Hepatocyte (in vitro differentiated cells): ENCODE results near the gene AVPR2.

Experiments
- CTCF ChIP-seq: fragments of 200-600 bp; sonication (generic); IDR thresholded peaks from 2 replicates; pipeline ENCODE4 v1.5.1; 2016; ENCODE audit warnings: antibody characterized with exemption, mild to moderate bottlenecking; ENCODE audit not compliant: poor library complexity
- EZH2 ChIP-seq: fragments of 200-600 bp; sonication (generic); IDR thresholded peaks from 2 replicates; pipeline ENCODE4 v1.6.1; 2016; ENCODE audit warnings: antibody characterized with exemption, mild to moderate bottlenecking, borderline replicate concordance
- EZH2phosphoT487 ChIP-seq: fragments of 200-600 bp; sonication (generic); IDR thresholded peaks from one replicate; pipeline ENCODE4 v1.6.1; 2018; ENCODE audit warnings: antibody characterized with exemption, mild to moderate bottlenecking, low read depth, moderate library complexity; ENCODE audit not compliant: unreplicated experiment, severe bottlenecking

DNA sequence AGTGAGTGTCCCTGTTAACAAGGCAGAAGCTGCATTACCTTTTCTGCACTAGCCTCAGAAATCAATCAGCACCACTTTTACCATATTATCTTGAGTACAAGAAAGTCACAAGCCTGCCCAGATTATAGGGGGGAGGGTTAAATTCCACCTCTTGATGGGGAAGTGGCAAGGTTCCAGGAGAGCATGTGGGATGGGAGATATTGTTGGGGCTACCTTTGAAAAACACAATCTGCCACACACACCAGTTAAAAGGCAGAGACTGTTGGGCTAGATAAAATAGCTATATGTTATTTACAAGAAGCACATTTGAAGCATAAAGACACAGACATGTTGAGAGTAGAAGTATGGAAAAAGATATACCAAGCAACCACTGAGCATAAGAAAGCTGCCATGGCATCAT is 6.6 kb upstream of the AVPR2 start:
- TF ChIP-seq CTCF = no peak
- no peak for TF ChIP-seq EZH2
- no peak for TF ChIP-seq EZH2phosphoT487
